ENCODE data around the gene ZXDC. TPM values are rescaled to one million over a fixed set of nuclear protein-coding genes. Genes with fewer than 3 reads are reported as not detected.

Gene ZXDC
- total RNA-seq, 1 experiment from 2014 or later = 55.4 TPM

DNA sequence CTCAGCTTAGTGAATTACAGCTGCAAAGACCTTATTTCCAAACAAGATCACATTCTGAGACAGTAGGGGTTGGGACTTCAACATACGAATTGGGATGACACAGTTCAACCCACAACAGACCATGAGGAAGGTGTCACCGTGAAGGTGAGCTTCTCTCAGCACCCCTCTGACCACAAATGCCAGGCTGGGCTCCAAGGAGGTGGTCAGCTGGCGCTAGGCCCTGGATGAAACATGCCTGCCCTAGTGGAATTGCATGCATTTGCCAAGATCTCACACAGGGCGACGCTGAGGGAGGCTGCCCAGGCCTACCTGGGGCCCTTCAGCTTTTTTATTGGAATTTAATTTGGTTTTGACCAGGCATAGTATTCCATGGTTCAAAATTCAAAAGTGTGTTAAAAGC lies 79.2 kb downstream of the ZXDC start:
- Histone ChIP-seq H3F3A (ENCODE audit: insufficient read depth, low read depth) (peaks cover 13% of the 10 kb centered on the region; the same call in 1 of the 2 replicates), H4K20me1 (ENCODE audit: insufficient read depth) (no peaks in the 10 kb centered on the region), H3K4me3 (no peak overlapping the region), H3K4me2 (no peak overlapping the region), H3K36me3 (ENCODE audit: low read depth) (no peaks in the 10 kb centered on the region), H3K27me3 (ENCODE audit: insufficient read depth, low read depth) (no peaks in the 10 kb centered on the region), H3K9me2 (ENCODE audit: insufficient read depth) (no peaks in the 10 kb centered on the region), H3K27ac (no peak overlapping the region), H2AFZ (no peak overlapping the region), H3K4me1 (replicated peaks; ENCODE audit: insufficient read depth) (peaks cover 14% of the 10 kb centered on the region), H3K9me3 (ENCODE audit: insufficient read depth, low read depth) (no peaks in the 10 kb centered on the region), H3K79me2 (ENCODE audit: low read depth) (no peaks in the 10 kb centered on the region)
- BruUV-seq (replicated peaks) = no TSS peak
- DNase-seq = no peak
- CTCF ChIA-PET = interaction anchor here (0.7 kb wide), 1 partner anchor 1054 kb away, joined by 4 read pairs; no protein-coding TSS in a partner anchor
- POLR2A ChIA-PET (ENCODE audit: unreplicated experiment) = interaction anchor here (0.6 kb wide), 1 partner anchor 172 kb away, joined by 20 read pairs; no protein-coding TSS in a partner anchor
- intact Hi-C loops (cut with micrococcal nuclease; ENCODE audit: unreplicated experiment) = no loop called here
- TF ChIP-seq EZH2 (IDR thresholded peaks at IDR 0.05; ENCODE audit: low read depth) = no peak
- TF ChIP-seq CTCF (conservative IDR thresholded peaks at IDR 0.05) = no peak

GRCh38 chr3:126395846-126396513 lies 79.7 kb downstream of the ZXDC start:
- H4K20me1 ChIP-seq (ENCODE audit: insufficient read depth) = no peaks in the 10 kb centered on the region
- H3K9me3 ChIP-seq (ENCODE audit: insufficient read depth, low read depth) = no peaks in the 10 kb centered on the region
- intact Hi-C loops (cut with micrococcal nuclease; ENCODE audit: unreplicated experiment) = no loop called here
- no peak for TF ChIP-seq CTCF (conservative IDR thresholded peaks at IDR 0.05)
- no peak for TF ChIP-seq EZH2 (IDR thresholded peaks at IDR 0.05; ENCODE audit: low read depth)
- peaks cover 13% of the 10 kb centered on the region; the same call in 1 of the 2 replicates for H3F3A ChIP-seq (ENCODE audit: insufficient read depth, low read depth)
- BruUV-seq (replicated peaks) = no TSS peak
- H2AFZ ChIP-seq = no peak overlapping the region
- no peaks in the 10 kb centered on the region for H3K9me2 ChIP-seq (ENCODE audit: insufficient read depth)
- H3K4me3 ChIP-seq = no peak overlapping the region
- no peaks in the 10 kb centered on the region for H3K27me3 ChIP-seq (ENCODE audit: insufficient read depth, low read depth)
- H3K27ac ChIP-seq = no peak overlapping the region
- no peaks in the 10 kb centered on the region for H3K79me2 ChIP-seq (ENCODE audit: low read depth)
- ChIA-PET POLR2A (ENCODE audit: unreplicated experiment) (interaction anchor here (0.7 kb wide), 1 partner anchor 198 kb away, joined by 3 read pairs; no protein-coding TSS in a partner anchor), CTCF (no interaction called here)
- no peak for DNase-seq
- peaks cover 14% of the 10 kb centered on the region for H3K4me1 ChIP-seq (replicated peaks; ENCODE audit: insufficient read depth)
- no peaks in the 10 kb centered on the region for H3K36me3 ChIP-seq (ENCODE audit: low read depth)
- H3K4me2 ChIP-seq = no peak overlapping the region

DNA sequence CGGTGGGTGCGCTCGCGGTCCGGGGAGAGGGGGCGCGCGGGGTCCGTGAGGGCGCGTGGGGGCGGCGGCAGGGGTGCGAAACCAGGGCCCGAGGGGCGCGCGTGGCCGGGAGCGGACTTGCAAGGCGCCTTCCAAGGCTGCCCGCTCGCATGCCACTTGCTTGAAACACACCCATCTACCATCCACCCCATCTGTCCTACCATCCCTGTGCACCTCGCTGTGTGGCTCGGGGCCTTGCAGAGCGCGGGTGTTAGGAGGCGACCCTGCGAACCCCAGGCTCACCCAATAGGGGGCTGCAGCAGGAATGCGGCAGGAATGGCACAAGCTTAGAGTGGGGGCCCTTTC lies 80.7 kb downstream of the ZXDC start:
- BruUV-seq (replicated peaks) = no TSS peak
- Histone ChIP-seq H3K79me2 (ENCODE audit: low read depth) (no peaks in the 10 kb centered on the region), H3K36me3 (ENCODE audit: low read depth) (no peaks in the 10 kb centered on the region), H3K9me3 (ENCODE audit: insufficient read depth, low read depth) (no peaks in the 10 kb centered on the region), H4K20me1 (ENCODE audit: insufficient read depth) (no peaks in the 10 kb centered on the region), H3K27ac (no peak overlapping the region), H3F3A (ENCODE audit: insufficient read depth, low read depth) (peaks cover 10% of the 10 kb centered on the region; the same call in 1 of the 2 replicates), H3K4me2 (no peak overlapping the region), H3K4me3 (no peak overlapping the region), H2AFZ (no peak overlapping the region), H3K4me1 (replicated peaks; ENCODE audit: insufficient read depth) (peaks cover 11% of the 10 kb centered on the region), H3K9me2 (ENCODE audit: insufficient read depth) (no peaks in the 10 kb centered on the region), H3K27me3 (ENCODE audit: insufficient read depth, low read depth) (no peaks in the 10 kb centered on the region)
- DNase-seq = no peak
- ChIA-PET POLR2A (ENCODE audit: unreplicated experiment) (no interaction called here), CTCF (interaction anchor here (0.6 kb wide), 1 partner anchor 926 kb away, joined by 3 read pairs; no protein-coding TSS in a partner anchor)
- intact Hi-C loops (cut with micrococcal nuclease; ENCODE audit: unreplicated experiment) = no loop called here
- TF ChIP-seq CTCF (conservative IDR thresholded peaks at IDR 0.05) = no peak
- no peak for TF ChIP-seq EZH2 (IDR thresholded peaks at IDR 0.05; ENCODE audit: low read depth)

Measured in PC-9 (cell line).